Erythroblast (primary cell): ENCODE measurements around the gene SACS.
"Not testable (repeated sequence)": the region's sequence is repeated elsewhere in the genome, so short reads cannot be mapped to it uniquely, and the experiment has no call there.

Experiments used
- DNase-seq, 2 experiments: peaks; one replicate each; lab custom pipeline; 2025; lab: John Stamatoyannopoulos, UW
- GATA1 ChIP-seq: IDR thresholded peaks from 2 replicates; pipeline ENCODE4 v1.6.1; 2011; ENCODE audit warnings: low read depth, mild to moderate bottlenecking, control low read depth, low read length, moderate library complexity
- POLR2A ChIP-seq: IDR thresholded peaks from 2 replicates; pipeline ENCODE4 v1.6.1; 2011; ENCODE audit warnings: mild to moderate bottlenecking, low read length

The SACS gene

DNA sequence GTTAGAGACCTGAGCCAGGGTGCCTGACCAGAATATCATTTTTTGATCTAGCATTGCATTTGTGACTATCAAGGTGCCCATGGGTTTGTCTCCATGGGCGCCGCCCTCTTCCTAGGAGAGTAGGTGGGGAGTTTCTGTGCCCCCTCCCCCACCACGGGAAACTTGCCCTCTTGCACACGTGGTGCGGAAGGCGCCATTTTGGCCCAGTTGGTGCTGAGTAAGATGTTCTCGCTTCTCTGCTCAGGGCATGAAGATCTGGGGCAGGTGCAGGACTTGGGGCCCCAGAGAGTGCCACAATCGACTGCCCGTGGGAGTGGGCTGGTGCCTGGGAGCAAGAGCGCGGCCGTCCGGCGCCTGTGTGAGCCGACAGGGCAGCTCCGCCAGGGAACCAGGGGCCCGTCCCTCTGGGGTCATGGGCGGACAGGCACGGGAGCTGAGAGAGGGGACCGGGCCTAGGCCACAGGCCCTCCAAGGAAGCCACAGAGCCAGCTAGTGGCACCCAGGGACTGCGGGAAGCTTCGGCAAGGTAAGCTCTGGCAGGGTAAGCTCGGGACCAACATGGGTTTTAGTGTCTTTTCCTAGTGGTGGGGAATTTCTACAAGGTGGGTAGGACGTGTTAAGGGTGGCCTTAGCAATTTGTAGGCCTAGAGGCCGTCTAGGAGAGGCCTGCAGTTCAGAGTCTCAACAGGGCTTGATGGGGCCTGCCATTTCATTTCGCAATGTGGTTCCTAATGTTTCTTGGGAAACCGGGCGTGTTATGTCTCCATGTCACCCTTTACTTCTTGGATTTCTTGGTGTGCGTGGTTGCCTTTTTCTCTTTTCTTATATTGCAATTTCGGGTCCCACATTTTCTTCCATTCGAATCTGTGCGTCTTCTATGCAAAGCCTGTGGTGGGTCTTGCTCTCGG, 14.5 kb downstream of the SACS start:
- DNase-seq: no peak
- no peak for TF ChIP-seq POLR2A

DNA sequence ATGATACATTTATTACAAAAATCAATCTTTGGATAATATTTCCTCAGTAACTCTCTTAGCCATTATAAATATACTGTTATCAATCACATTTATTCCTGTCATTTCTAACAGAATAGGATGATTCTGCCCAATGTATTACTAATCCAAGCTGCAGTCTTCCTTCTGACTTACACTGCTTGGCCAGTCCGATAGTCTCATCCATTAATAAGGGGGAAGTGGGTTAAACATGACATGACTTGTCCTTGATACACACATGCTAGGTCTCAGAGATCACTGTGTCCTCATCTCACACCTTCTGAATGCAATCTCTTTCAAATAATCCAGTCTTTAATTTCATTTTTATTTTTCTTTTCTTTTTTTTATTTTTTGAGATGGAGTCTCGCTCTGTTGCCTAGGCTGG, 18.8 kb downstream of the SACS start:
- TF ChIP-seq POLR2A (no peak), GATA1 (no peak)
- no peak for DNase-seq

DNA sequence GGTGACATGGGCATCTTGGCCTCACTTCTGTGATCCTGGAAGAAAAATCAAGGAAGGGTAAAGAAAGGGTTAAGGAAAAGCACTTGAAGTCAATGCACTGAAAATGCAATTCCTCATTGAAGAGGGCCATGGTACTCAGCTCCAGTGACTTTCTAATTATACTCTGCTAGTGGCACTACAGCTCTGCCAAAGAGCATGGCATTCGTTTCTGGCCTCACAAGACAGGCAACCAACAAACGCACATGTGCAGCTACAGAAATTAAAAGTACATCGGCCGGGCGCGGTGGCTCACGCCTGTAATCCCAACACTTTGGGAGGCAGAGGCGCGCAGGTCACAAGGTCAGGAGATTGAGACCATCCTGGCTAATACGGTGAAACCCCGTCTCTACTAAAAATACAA, 21.8 kb downstream of the SACS start:
- no peak for TF ChIP-seq GATA1
- TF ChIP-seq POLR2A: no peak
- DNase-seq: no peak

DNA sequence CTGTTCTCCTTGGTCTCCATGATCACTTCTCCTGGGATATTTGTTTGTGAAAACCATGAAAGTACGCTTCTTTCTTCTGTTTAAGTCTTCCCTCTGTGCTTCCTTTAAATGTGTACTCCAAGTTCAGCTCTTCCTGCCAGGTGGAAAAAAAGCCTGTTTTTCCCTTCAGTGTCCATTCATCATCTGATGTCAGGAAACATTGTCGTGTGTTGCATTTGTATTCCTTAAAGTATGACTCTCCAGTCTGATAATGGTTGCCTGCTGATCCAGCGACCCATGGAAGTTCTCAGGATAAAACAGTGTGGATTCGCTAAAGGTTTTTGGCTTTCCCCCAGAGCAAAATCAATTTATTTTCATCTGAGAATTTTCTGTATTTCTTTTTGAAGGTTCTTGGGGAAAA, 22.3 kb downstream of the SACS start:
- no peak for DNase-seq
- TF ChIP-seq POLR2A (no peak), GATA1 (no peak)

DNA sequence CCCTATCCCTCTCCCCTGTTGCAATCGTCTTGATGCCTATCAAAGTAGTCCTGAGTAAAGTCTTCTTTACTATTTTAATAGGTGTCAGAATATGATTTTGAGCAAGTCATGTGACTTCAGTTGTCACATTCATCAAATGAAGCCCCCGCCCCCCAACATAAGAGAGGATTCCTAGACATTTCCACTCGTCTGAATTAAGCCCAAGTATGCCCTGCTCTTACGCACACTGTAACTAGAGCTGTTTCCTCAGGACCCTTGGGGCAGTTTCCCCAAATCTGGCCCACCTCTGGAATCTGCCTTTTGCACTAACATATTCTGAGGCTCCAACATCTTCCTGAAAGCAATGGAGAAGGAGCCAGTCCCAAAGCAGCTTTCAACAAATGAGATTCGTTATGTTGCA, 25.5 kb downstream of the SACS start:
- DNase-seq: no peak
- no peak for TF ChIP-seq GATA1
- no peak for TF ChIP-seq POLR2A

DNA sequence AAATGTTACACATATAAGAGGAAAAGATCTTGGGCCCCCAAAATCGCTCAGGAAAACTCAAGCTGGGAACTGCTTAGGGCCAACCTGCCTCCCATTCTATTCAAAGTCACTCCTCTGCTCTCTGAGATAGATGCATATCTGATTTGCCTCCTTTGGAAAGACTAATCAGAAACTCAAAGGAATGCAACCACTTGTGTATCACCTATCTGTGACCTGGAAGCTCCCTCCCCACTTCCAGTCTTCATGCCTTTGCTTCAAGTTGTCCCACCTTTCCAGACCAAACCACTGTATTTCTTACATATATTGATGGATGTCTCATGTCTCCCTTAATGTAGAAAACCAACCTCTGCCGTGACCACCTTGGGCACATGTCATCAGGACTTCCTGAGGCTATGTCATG, 32.3 kb downstream of the SACS start:
- not testable (repeated sequence) for DNase-seq

DNA sequence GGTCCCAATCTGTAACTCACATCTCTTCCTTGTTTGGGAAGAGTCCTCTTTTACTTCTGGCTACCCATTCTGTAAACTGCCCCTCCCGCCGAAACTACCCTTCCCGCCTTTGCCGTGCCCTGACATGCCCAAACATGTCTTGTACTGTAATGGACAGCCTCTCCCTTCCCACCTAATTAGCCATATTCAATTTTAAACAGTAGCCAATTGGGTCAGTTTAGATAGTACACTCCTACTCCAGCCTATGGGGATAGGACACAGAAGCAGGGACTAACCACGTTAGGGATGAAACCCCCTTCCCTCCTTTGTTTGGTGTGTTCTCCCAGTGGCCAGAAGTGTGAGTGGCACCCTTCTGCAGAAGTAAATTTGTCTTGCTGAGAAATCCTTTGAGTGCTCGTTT, 34.2 kb downstream of the SACS start:
- DNase-seq: peak in 1 of 2 experiments; percentile 14
- TF ChIP-seq GATA1: no peak
- TF ChIP-seq POLR2A: no peak

DNA sequence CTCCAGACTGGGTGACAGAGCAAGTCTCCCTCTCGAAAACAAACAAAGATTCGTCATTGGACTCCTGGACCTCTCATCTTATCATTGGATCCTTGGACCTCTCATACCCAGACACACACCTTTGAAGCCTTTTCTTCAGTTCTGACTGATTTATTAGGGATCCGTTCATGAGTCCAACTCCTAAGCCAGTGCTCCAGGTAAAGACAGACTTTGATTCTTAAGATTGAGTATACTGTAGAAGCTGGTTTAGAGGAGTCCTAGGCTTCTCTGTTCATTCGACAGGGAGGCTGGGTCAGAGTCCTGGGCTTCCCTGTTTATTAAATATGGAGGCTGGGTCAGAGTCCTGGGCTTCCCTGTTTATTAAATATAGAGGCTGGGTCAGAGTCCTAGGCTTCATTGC, 38.7 kb downstream of the SACS start:
- TF ChIP-seq POLR2A: no peak
- TF ChIP-seq GATA1: no peak
- no peak for DNase-seq

DNA sequence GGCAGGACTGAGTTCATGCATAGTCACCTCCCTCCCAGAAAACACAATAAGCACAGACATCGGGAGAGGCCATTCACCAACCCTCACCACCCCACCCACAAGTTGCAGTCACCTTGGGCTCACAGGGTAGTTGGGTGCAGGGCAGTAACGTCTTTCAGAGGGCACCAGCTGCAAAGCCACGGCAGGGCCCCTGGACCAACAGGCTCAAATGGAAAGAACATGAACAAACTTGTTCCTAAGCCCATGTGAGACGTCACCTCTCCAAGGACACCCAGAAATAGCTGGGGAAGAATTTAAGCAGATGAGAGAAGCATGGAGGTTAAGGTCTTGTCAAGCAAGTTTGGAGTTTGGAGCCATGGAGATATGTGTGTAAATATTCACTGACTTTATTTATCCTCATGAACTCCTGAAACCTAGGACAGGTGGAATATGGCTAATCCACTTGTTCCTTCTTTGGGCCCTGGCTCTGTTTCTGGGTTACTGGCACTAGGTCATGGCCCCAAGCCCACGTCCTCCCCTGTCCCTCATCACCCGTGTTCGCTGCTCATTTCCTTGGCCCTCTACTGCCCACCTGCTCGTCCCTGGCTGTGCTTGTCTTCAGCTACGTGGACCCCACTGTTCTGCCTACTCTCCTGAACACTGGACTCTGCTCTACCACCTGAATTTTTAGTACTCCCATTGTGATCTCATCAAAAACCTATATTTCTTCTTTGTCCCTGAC, 40.4 kb downstream of the SACS start:
- TF ChIP-seq GATA1 (no peak), POLR2A (no peak)
- DNase-seq: no peak

DNA sequence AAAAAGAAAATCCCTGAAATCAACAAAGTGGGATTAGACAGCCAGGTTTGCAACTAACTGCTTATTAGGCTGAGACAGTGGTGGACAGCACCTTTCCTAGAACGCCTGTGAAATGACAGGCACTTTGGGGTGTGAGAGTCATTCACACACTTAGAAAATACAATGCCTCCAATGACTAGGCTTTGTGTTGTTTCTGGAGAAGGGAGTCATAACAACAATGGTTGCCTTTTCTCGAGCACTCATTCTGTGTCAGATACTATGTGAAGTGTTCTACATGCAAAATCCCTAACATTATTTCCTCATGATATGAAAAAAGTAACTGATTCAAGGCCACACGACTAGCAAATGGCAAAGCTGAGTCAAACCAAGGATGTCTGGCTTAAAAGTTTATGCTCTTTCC, 41.2 kb downstream of the SACS start:
- DNase-seq: no peak
- TF ChIP-seq POLR2A: no peak
- no peak for TF ChIP-seq GATA1

DNA sequence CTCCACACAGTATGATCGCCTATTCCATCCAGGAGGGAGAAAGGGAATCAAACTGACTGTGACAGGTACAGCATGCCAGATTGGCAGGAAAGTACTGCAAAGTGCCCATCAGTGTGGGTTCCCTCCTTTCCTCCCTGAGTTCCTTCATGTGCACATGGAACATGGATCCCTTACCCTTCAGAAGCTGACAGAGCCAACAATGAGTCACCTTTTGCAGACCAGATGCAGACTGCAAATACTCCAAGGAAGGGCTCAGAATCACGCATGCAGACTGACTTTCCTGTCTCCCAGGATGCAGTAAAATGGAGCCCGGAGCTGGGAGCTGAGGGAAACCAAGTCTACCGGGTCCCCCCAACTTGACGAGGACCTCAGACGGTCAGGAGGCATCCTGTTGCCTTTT, 41.8 kb downstream of the SACS start:
- TF ChIP-seq POLR2A: no peak
- no peak for TF ChIP-seq GATA1
- DNase-seq: no peak

DNA sequence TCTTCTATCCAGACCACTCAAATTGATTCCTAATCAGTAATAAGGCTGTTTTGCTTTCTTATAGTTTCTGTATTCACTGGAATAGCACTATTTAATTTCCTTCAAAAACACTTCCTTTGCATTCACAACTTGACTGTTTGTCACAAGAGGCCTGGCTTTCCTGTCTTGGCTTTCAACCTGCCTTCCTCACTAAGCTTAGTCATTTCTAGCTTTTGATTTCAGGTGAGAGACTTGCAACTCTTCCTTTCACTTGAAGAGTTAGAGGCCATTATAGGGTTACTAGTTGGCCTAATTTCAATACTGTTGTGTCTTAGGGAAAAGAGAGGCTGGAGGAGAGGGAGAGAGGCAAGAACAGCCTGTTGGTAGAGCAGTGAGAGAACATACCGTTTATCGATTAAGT, 47.0 kb downstream of the SACS start:
- no peak for DNase-seq
- no peak for TF ChIP-seq POLR2A
- no peak for TF ChIP-seq GATA1

DNA sequence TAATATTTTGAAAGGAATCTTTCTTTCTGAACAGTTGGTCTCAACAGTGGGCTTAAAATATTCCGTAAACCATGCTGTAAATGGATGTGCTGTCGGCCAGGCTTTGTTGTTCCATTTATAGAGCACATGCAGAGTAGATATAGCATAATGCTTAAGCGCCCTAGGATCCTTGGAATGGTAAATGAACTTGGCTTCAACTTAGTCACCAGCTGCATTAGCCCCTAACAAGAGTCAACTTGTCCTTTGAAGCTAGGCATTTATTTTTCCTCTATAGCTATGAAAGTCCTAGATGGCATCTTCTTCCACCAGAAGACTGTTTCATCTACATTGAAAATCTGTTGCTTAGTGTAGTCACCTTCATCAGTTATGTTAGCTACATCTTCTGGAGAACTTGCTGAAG, 47.6 kb downstream of the SACS start:
- DNase-seq: no peak
- no peak for TF ChIP-seq POLR2A
- TF ChIP-seq GATA1: no peak

DNA sequence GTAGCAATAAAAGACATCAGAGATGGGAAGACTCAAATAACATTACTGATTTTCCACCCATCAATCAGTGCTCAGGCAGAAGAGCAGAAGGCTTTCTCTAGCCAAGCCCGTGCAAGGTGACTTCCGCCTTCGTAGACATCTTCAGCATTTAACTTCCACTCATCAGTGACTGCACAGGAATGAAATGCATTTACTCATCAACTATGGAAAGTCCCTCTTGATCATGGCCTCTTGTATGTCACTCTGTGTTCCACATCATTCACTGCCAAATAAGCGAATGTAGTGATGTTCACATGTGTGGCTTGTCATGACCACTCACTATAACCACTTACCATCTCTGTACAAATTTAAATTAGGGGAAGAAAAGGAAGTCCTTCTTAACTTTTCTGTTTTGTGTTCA, 49.4 kb downstream of the SACS start:
- TF ChIP-seq GATA1 (no peak), POLR2A (no peak)
- no peak for DNase-seq

DNA sequence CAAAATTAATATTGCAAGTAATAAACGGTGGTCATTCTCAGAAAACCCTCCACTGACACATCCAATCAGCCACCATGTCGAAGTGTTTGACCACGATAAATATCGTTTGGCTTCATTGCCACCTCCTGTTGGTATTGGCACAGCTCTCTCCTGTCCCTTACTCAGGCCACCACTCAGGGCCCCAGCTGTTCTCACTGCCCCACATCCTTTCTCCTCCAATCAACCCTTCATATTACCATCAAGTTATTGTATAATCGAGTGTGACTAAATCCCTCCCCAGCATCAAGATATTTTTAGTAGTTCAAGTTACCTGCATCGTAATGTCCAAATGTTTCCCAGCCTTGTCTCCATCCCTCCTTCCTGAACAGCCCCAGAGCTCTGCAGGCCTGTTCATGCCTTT, 50.4 kb downstream of the SACS start:
- DNase-seq: no peak
- TF ChIP-seq POLR2A (no peak), GATA1 (no peak)
